ENCODE results near the gene RPGRIP1L. TPM values are rescaled to one million over a fixed set of nuclear protein-coding genes. Genes with fewer than 3 reads are reported as not detected.

Gene RPGRIP1L
- polyA plus RNA-seq, 2 of the 4 experiments (the other 2 are of a cell fraction): 13.0 to 19.6 TPM

DNA sequence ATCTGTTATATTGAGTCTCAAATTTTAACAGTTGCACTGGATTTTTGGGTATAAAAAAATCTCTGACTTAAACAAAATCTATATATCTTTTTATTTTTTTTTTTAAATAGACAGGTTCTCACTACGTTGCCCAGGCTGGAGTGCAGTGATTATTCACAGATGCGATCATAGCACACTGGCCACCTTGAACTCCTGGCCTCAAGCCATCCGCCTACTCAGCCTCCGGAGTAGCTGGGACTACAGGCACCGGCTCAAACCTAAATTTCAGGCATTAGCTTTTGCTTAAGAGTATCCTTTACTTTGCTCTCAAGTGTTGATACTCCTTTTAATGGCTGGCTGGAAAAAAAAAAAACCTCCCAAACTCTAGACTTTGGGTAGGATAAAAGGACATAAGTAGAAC lies 61.6 kb downstream of the RPGRIP1L start (continued):
- TF ChIP-seq CHD4 (IDR thresholded peaks at IDR 0.05; ENCODE audit: borderline replicate concordance) (no peak), RCOR1 (IDR thresholded peaks at IDR 0.05; ENCODE audit: low read depth, low read length) (no peak)
- TF ChIP-seq, protein P1, sequence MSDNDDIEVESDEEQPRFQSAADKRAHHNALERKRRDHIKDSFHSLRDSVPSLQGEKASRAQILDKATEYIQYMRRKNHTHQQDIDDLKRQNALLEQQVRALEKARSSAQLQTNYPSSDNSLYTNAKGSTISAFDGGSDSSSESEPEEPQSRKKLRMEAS (IDR thresholded peaks at IDR 0.05): no peak
- TF ChIP-seq, protein P2, sequence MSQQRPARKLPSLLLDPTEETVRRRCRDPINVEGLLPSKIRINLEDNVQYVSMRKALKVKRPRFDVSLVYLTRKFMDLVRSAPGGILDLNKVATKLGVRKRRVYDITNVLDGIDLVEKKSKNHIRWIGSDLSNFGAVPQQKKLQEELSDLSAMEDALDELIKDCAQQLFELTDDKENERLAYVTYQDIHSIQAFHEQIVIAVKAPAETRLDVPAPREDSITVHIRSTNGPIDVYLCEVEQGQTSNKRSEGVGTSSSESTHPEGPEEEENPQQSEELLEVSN (IDR thresholded peaks at IDR 0.05; ENCODE audit: borderline replicate concordance, low read depth): no peak

DNA sequence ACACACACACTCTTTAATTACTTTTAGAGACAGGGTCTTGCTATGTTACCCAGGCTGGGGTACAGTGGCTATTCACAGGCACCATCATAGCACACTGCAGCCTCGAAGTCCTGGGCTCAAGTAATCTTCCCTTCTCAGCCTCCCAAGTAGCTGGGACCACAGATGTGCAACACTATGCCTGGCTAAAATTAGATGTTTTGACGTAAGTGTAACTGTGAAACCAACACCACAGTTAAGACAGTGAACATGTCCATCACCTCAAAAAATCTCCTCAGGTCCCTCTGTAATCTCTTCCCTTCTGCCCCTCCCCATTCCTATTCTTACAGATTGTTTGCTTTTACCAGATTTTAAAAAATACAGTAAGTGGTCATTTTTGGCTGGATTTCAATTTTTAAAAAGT lies 66.7 kb downstream of the RPGRIP1L start:
- no peaks in the 10 kb centered on the region for H3K9me3 ChIP-seq
- H3K27ac ChIP-seq: no peak overlapping the region
- ATAC-seq (no peak), DNase-seq (ENCODE audit: low read depth in 1 of 2, low spot score in 1 of 2) (no peak), FAIRE-seq (no peak)
- H3K4me1 ChIP-seq: no peaks in the 10 kb centered on the region
- no peak overlapping the region for H3K4me2 ChIP-seq
- ChIA-PET CTCF (no interaction called here), POLR2A (no interaction called here)
- no peak overlapping the region for H3K4me3 ChIP-seq
- WGBS (ENCODE audit: missing lambda C conversion rate): 84% methylated on average over 2 of the region's 2 CpGs
- no peak for TF ChIP-seq POLR2AphosphoS2 (conservative IDR thresholded peaks at IDR 0.05; ENCODE audit: low read length)
- no peak for TF ChIP-seq TFCP2L1 (CRISPR knock-in tag; IDR thresholded peaks at IDR 0.05)
- TF ChIP-seq KDM5A (IDR thresholded peaks at IDR 0.05): no peak
- TF ChIP-seq, protein P3, sequence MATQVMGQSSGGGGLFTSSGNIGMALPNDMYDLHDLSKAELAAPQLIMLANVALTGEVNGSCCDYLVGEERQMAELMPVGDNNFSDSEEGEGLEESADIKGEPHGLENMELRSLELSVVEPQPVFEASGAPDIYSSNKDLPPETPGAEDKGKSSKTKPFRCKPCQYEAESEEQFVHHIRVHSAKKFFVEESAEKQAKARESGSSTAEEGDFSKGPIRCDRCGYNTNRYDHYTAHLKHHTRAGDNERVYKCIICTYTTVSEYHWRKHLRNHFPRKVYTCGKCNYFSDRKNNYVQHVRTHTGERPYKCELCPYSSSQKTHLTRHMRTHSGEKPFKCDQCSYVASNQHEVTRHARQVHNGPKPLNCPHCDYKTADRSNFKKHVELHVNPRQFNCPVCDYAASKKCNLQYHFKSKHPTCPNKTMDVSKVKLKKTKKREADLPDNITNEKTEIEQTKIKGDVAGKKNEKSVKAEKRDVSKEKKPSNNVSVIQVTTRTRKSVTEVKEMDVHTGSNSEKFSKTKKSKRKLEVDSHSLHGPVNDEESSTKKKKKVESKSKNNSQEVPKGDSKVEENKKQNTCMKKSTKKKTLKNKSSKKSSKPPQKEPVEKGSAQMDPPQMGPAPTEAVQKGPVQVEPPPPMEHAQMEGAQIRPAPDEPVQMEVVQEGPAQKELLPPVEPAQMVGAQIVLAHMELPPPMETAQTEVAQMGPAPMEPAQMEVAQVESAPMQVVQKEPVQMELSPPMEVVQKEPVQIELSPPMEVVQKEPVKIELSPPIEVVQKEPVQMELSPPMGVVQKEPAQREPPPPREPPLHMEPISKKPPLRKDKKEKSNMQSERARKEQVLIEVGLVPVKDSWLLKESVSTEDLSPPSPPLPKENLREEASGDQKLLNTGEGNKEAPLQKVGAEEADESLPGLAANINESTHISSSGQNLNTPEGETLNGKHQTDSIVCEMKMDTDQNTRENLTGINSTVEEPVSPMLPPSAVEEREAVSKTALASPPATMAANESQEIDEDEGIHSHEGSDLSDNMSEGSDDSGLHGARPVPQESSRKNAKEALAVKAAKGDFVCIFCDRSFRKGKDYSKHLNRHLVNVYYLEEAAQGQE (IDR thresholded peaks at IDR 0.05): no peak
- no peak for TF ChIP-seq ZC3H11A (IDR thresholded peaks at IDR 0.05)
- TF ChIP-seq HOXB5 (CRISPR knock-in tag; IDR thresholded peaks at IDR 0.05): no peak
- TF ChIP-seq CHD4 (IDR thresholded peaks at IDR 0.05; ENCODE audit: borderline replicate concordance): no peak
- no peak for TF ChIP-seq MYC (IDR thresholded peaks at IDR 0.05; ENCODE audit: borderline replicate concordance, low read length)
- TF ChIP-seq, protein P1 (IDR thresholded peaks at IDR 0.05): no peak
- no peak for TF ChIP-seq HDAC2 (IDR thresholded peaks at IDR 0.05)
- TF ChIP-seq, protein P4, sequence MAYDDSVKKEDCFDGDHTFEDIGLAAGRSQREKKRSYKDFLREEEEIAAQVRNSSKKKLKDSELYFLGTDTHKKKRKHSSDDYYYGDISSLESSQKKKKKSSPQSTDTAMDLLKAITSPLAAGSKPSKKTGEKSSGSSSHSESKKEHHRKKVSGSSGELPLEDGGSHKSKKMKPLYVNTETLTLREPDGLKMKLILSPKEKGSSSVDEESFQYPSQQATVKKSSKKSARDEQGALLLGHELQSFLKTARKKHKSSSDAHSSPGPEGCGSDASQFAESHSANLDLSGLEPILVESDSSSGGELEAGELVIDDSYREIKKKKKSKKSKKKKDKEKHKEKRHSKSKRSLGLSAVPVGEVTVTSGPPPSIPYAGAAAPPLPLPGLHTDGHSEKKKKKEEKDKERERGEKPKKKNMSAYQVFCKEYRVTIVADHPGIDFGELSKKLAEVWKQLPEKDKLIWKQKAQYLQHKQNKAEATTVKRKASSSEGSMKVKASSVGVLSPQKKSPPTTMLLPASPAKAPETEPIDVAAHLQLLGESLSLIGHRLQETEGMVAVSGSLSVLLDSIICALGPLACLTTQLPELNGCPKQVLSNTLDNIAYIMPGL (CRISPR knock-in tag; IDR thresholded peaks at IDR 0.05; ENCODE audit: borderline replicate concordance): no peak
- TF ChIP-seq JUNB (IDR thresholded peaks at IDR 0.05): no peak
- no peak for TF ChIP-seq NFE2L2 (conservative IDR thresholded peaks at IDR 0.05; ENCODE audit: low read length)
- TF ChIP-seq KDM1A (IDR thresholded peaks at IDR 0.05; ENCODE audit: low read depth): no peak
- no peak for TF ChIP-seq SMC3 (IDR thresholded peaks at IDR 0.05)

DNA sequence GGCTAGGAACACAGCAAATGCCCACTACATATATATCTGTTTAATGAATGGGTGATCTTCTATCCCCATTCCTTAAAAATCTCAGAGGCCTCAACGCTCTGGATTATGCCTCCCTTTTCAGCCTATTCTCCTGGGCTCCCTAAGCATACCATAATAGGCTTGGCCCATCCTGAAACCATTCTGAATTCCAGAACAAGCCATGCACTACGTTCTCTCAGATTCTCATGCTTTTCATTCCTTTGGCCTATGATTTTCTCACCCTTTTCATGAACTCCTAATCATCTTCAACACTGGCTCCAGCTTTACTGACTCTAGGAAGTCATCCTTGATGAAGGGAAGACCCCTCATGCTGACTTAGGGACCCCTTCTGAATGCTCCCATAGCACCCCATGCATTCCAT lies 71.1 kb downstream of the RPGRIP1L start:
- TF ChIP-seq EP300 (IDR thresholded peaks at IDR 0.05): no peak
- no peak for TF ChIP-seq CBX2 (IDR thresholded peaks at IDR 0.05; ENCODE audit: borderline replicate concordance, low read depth)
- TF ChIP-seq MYC (IDR thresholded peaks at IDR 0.05; ENCODE audit: borderline replicate concordance, low read length): no peak
- no peak for TF ChIP-seq HDAC2 (IDR thresholded peaks at IDR 0.05)
- TF ChIP-seq RCOR1 (IDR thresholded peaks at IDR 0.05; ENCODE audit: low read depth, low read length): no peak
- no peak for TF ChIP-seq EHMT2 (IDR thresholded peaks at IDR 0.05; ENCODE audit: low read depth)
- no peak for TF ChIP-seq MAZ (IDR thresholded peaks at IDR 0.05; ENCODE audit: borderline replicate concordance, low read depth, low read length)
- TF ChIP-seq HEYL (CRISPR knock-in tag; IDR thresholded peaks at IDR 0.05): no peak
- TF ChIP-seq, protein P5, sequence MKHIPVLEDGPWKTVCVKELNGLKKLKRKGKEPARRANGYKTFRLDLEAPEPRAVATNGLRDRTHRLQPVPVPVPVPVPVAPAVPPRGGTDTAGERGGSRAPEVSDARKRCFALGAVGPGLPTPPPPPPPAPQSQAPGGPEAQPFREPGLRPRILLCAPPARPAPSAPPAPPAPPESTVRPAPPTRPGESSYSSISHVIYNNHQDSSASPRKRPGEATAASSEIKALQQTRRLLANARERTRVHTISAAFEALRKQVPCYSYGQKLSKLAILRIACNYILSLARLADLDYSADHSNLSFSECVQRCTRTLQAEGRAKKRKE (CRISPR knock-in tag; IDR thresholded peaks at IDR 0.05; ENCODE audit: low read depth): no peak
- TF ChIP-seq TFCP2L1 (CRISPR knock-in tag; IDR thresholded peaks at IDR 0.05): no peak
- no peak for TF ChIP-seq KDM1A (IDR thresholded peaks at IDR 0.05; ENCODE audit: low read depth)
- no peak for TF ChIP-seq PHF8 (IDR thresholded peaks at IDR 0.05; ENCODE audit: borderline replicate concordance, low read depth)
- TF ChIP-seq ESRRA (IDR thresholded peaks at IDR 0.05; ENCODE audit: borderline replicate concordance, low read length): no peak
- WGBS (ENCODE audit: missing lambda C conversion rate): 68% methylated on average over 2 of the region's 2 CpGs
- Histone ChIP-seq H3K27ac (no peak overlapping the region), H3K4me1 (no peaks in the 10 kb centered on the region), H3K4me2 (no peak overlapping the region), H3K9me3 (no peaks in the 10 kb centered on the region), H3K4me3 (no peak overlapping the region)
- DNase-seq (ENCODE audit: low read depth in 1 of 2, low spot score in 1 of 2) (no peak), FAIRE-seq (no peak), ATAC-seq (no peak)
- ChIA-PET POLR2A (no interaction called here), CTCF (no interaction called here)
